ENCODE data around the gene SCYGR5. TPM values are rescaled to one million over a fixed set of nuclear protein-coding genes. Genes with fewer than 3 reads are reported as not detected.

The SCYGR5 gene
- total RNA-seq, 6 experiments from 2014 or later = not detected

DNA sequence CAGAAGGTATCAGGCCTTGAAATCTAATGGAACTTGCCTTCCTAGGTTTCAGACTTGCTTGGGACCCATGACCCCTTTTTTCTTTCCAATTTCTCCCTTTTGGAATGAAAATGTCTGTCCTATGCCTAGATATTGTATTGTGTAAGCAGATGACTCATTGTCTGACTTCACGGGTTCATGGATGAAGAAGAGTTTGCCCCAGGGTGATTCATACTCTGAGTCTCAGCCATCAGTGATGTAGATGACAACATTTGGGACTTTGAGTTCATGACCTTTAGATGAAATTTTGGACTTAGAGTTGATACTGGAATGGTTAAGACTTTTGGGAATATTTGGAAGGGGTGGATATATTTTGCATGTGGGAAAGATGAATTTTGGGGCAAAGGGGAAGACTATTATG lies 11.2 kb upstream of the SCYGR5 start:
- Histone ChIP-seq H3K36me3 (no peaks in the 10 kb centered on the region), H3K27me3 (no peaks in the 10 kb centered on the region), H3K4me1 (peaks cover 2 to 9% (median 6%) of the 10 kb centered on the region in 4 donors), H3K9me3 (no peaks in the 10 kb centered on the region), H3K4me3 (no peak overlapping the region), H3K27ac (peak overlapping the region in 2 of 3 donors; percentile 34 to 72)
- intact Hi-C loops (cut with DNase I) = loop anchor here in 1 of 2 donors (10.0 kb wide), 1 partner anchor 251 kb away; no protein-coding TSS in a partner anchor
- ATAC-seq (peak; percentile 47 to 84 (median 74)), DNase-seq (no peak)
- TF ChIP-seq, protein P1, sequence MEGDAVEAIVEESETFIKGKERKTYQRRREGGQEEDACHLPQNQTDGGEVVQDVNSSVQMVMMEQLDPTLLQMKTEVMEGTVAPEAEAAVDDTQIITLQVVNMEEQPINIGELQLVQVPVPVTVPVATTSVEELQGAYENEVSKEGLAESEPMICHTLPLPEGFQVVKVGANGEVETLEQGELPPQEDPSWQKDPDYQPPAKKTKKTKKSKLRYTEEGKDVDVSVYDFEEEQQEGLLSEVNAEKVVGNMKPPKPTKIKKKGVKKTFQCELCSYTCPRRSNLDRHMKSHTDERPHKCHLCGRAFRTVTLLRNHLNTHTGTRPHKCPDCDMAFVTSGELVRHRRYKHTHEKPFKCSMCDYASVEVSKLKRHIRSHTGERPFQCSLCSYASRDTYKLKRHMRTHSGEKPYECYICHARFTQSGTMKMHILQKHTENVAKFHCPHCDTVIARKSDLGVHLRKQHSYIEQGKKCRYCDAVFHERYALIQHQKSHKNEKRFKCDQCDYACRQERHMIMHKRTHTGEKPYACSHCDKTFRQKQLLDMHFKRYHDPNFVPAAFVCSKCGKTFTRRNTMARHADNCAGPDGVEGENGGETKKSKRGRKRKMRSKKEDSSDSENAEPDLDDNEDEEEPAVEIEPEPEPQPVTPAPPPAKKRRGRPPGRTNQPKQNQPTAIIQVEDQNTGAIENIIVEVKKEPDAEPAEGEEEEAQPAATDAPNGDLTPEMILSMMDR (IDR thresholded peaks at IDR 0.05) = no peak
- TF ChIP-seq POLR2A (IDR thresholded peaks at IDR 0.05) = no peak
- WGBS (ENCODE audit: insufficient coverage, low coverage, low lambda C conversion rate, missing lambda C conversion rate) = 0% methylated on average over 1 of the region's 1 CpG

DNA sequence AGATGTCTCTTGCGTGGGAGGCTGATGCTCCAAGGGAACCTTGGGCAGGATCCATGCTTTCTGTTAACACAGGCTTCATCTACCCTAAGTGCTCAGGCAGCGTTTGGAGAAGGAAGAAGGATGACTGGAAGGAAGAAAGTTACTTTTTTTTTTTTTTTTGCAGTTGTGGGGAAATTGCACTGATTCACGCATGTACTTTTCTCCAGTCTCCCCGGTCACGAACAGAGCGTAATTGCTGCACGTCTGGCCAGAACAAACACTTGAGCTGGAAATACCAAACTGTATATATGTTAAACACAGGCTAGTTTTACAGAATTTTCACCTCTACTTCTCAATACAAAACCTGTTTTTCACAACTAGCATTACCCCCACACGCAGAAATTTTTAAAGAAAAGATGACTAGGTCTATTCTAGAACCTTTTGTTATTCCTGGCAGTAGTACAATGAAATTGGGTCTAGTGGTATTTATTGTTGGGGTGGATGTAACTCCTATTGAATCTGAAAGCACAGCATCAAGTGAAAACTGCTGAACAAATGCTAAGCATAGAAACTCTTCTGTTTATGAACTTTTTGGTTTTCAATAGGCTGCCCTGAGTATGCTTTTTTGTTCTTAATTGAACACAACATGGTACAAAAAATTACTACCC lies 9.3 kb upstream of the SCYGR5 start:
- TF ChIP-seq POLR2A (IDR thresholded peaks at IDR 0.05) = no peak
- TF ChIP-seq, protein P1 (IDR thresholded peaks at IDR 0.05) = no peak
- no peak for DNase-seq
- intact Hi-C loops (cut with DNase I) = loop anchor here in 1 of 2 donors (10.0 kb wide), 1 partner anchor 253 kb away; no protein-coding TSS in a partner anchor
- Histone ChIP-seq H3K36me3 (no peaks in the 10 kb centered on the region), H3K4me3 (no peak overlapping the region), H3K4me1 (peaks cover 2 to 9% (median 6%) of the 10 kb centered on the region in 4 donors), H3K9me3 (no peaks in the 10 kb centered on the region), H3K27ac (no peak overlapping the region), H3K27me3 (no peaks in the 10 kb centered on the region)
- no peak for ATAC-seq
- 76% methylated on average over 8 of the region's 8 CpGs for WGBS (ENCODE audit: insufficient coverage, low coverage, low lambda C conversion rate, missing lambda C conversion rate)

DNA sequence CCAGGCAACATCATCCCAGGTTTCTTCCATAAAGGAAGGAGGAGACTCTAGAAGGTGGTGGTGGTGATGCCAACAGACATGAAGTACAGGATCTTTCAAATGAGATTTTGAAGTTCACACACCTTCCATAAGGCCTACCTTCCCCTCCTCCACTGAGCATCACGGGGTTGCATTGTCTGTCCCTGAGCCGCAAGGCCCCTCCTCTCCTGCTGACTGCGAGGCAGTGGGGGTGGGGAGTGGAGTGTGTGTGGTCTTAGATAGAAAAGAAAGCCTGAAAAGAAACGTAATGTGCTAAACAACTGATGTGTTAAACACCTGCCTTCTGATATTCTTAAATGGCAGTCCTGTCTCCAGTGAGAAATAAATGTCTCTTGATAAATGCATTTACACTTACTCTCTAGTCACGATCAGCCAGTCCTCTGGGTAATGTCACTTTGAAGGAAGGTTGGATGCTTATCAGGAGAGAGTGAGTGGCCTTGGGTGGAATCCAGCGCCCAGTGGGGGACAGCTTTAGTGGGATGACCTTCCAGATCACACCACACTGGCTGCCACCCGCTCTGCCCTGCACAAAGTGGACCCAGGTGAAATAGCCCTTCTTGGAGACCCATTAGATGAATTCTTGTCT lies 5.5 kb upstream of the SCYGR5 start:
- Histone ChIP-seq H3K9me3 (no peaks in the 10 kb centered on the region), H3K27ac (no peak overlapping the region)

DNA sequence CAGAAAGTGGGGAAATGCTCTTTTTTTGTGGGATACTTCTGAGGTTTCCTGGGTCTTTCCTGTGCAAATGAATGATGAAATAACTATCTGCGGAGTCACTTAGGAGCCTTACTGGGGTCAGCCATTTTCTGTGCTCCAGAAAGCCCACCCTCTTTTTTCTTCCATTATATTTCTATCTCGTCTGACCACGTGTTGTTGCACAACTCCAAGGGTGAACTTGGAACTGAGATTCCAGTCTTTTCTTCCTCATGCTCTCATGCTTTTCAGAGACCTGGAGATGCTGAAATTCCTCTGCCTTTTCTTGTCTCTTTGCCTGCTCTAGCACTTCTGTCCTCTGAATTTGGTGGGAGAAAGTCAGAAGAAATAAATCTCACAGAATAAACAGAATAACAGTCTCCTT lies 4.8 kb upstream of the SCYGR5 start:
- no peaks in the 10 kb centered on the region for H3K27me3 ChIP-seq
- H3K27ac ChIP-seq = no peak overlapping the region
- ATAC-seq = no peak
- TF ChIP-seq POLR2A (IDR thresholded peaks at IDR 0.05) = no peak
- TF ChIP-seq, protein P1 (IDR thresholded peaks at IDR 0.05) = no peak
- H3K36me3 ChIP-seq = no peaks in the 10 kb centered on the region
- no peaks in the 10 kb centered on the region for H3K4me1 ChIP-seq
- H3K4me3 ChIP-seq = no peak overlapping the region
- no peak for DNase-seq
- intact Hi-C loops (cut with DNase I) = loop anchor here in 1 of 2 donors (5.0 kb wide), 1 partner anchor 105 kb away; no protein-coding TSS in a partner anchor
- 24% methylated on average over 3 of the region's 3 CpGs for WGBS (ENCODE audit: insufficient coverage, low coverage, low lambda C conversion rate, missing lambda C conversion rate)
- no peaks in the 10 kb centered on the region for H3K9me3 ChIP-seq

More for the DNA sequence above, 5.5 kb upstream of the SCYGR5 start:
- DNase-seq (no peak), ATAC-seq (no peak)
- Histone ChIP-seq H3K4me1 (no peaks in the 10 kb centered on the region), H3K27me3 (no peaks in the 10 kb centered on the region), H3K4me3 (no peak overlapping the region), H3K36me3 (no peaks in the 10 kb centered on the region)
- WGBS (ENCODE audit: insufficient coverage, low coverage, low lambda C conversion rate, missing lambda C conversion rate) = 59% methylated on average over 5 of the region's 7 CpGs
- intact Hi-C loops (cut with DNase I) = loop anchor here in 1 of 2 donors (5.0 kb wide), 1 partner anchor 106 kb away; no protein-coding TSS in a partner anchor
- TF ChIP-seq, protein P1 (IDR thresholded peaks at IDR 0.05) = no peak
- no peak for TF ChIP-seq POLR2A (IDR thresholded peaks at IDR 0.05)

Data from right lobe of liver (tissue), 6 donors.